ENCODE data around the gene MRPL33. TPM values are rescaled to one million over a fixed set of nuclear protein-coding genes. Genes with fewer than 3 reads are reported as not detected.
A peak's percentile ranks its signal among the peaks of the same experiment; 100 is the strongest.

MRPL33 gene
- total RNA-seq, 3 donors from 2014 or later: 43.4 to 88.2 (median 53.8) TPM

- no peak overlapping the region for H3K4me3 ChIP-seq
- no peak for TF ChIP-seq CTCF (IDR thresholded peaks at IDR 0.05)
- DNase-seq (no peak), ATAC-seq (no peak)
- H3K36me3 ChIP-seq (ENCODE audit: low read depth): no peaks in the 10 kb centered on the region
- intact Hi-C loops (cut with DNase I, micrococcal nuclease): no loop called here
- H3K9me3 ChIP-seq: no peaks in the 10 kb centered on the region
- H3K4me1 ChIP-seq (ENCODE audit: low read depth): no peaks in the 10 kb centered on the region
These were observed 46.4 kb upstream of the MRPL33 start for GRCh38 chr2:27724905-27725701.

- ATAC-seq (peak; percentile 90), DNase-seq (peak in 1 of 3 donors; percentile 30)
- no peak for TF ChIP-seq CTCF (IDR thresholded peaks at IDR 0.05)
- intact Hi-C loops (cut with DNase I, micrococcal nuclease): no loop called here
- Histone ChIP-seq H3K36me3 (ENCODE audit: low read depth) (no peaks in the 10 kb centered on the region), H3K4me3 (no peak overlapping the region), H3K9me3 (no peaks in the 10 kb centered on the region), H3K4me1 (ENCODE audit: low read depth) (no peaks in the 10 kb centered on the region)
These were observed 44.3 kb upstream of the MRPL33 start for GRCh38 chr2:27727257-27727656.

GRCh38 chr2:27728081-27728858 lies 43.2 kb upstream of the MRPL33 start:
- TF ChIP-seq CTCF (IDR thresholded peaks at IDR 0.05): no peak
- intact Hi-C loops (cut with DNase I, micrococcal nuclease): no loop called here

GRCh38 chr2:27729198-27729597 lies 42.3 kb upstream of the MRPL33 start:
- DNase-seq (no peak), ATAC-seq (peak; percentile 12)
- no peak for TF ChIP-seq CTCF (IDR thresholded peaks at IDR 0.05)
- Histone ChIP-seq H3K36me3 (ENCODE audit: low read depth) (no peaks in the 10 kb centered on the region), H3K4me3 (no peak overlapping the region), H3K9me3 (no peaks in the 10 kb centered on the region), H3K4me1 (ENCODE audit: low read depth) (no peaks in the 10 kb centered on the region)
- intact Hi-C loops (cut with DNase I, micrococcal nuclease): no loop called here

More at GRCh38 chr2:27728081-27728858, 43.2 kb upstream of the MRPL33 start:
- H3K9me3 ChIP-seq: no peaks in the 10 kb centered on the region
- ATAC-seq (no peak), DNase-seq (no peak)
- H3K4me3 ChIP-seq: no peak overlapping the region
- no peaks in the 10 kb centered on the region for H3K36me3 ChIP-seq (ENCODE audit: low read depth)
- H3K4me1 ChIP-seq (ENCODE audit: low read depth): no peaks in the 10 kb centered on the region

- Histone ChIP-seq H3K36me3 (ENCODE audit: low read depth) (no peaks in the 10 kb centered on the region), H3K4me3 (no peak overlapping the region), H3K9me3 (no peaks in the 10 kb centered on the region), H3K4me1 (ENCODE audit: low read depth) (no peaks in the 10 kb centered on the region)
- no peak for TF ChIP-seq CTCF (IDR thresholded peaks at IDR 0.05)
- DNase-seq: no peak
- intact Hi-C loops (cut with DNase I, micrococcal nuclease): no loop called here
- no peak for ATAC-seq
These were observed 41.9 kb upstream of the MRPL33 start for GRCh38 chr2:27729614-27730013.
